ENCODE measurements around the gene SIAH3. TPM values are rescaled to one million over a fixed set of nuclear protein-coding genes. Genes with fewer than 3 reads are reported as not detected.

Gene SIAH3
- total RNA-seq, 2 experiments from 2014 or later = 1.3 to 1.6 TPM

- H3K4me3 Mint-ChIP-seq = no peak overlapping the region
- H3K9me3 Mint-ChIP-seq = no peaks in the 10 kb centered on the region
- intact Hi-C loops (cut with DNase I, micrococcal nuclease) = no loop called here
- Histone ChIP-seq H3K9me3 (ENCODE audit: control insufficient read depth in 1 of 2, insufficient read depth in 1 of 2, low read length in 2 of 2) (no peaks in the 10 kb centered on the region), H3K27me3 (ENCODE audit: control insufficient read depth in 1 of 2, insufficient read depth in 2 of 2, low read length in 2 of 2) (no peaks in the 10 kb centered on the region), H3K27ac (ENCODE audit: low read depth in 1 of 2, low read length in 2 of 2) (no peak overlapping the region), H3K4me1 (ENCODE audit: insufficient read depth, low read length) (no peaks in the 10 kb centered on the region), H3K36me3 (ENCODE audit: insufficient read depth, low read length) (no peaks in the 10 kb centered on the region), H3K4me3 (ENCODE audit: low read length) (no peak overlapping the region)
- TF ChIP-seq, protein P1, sequence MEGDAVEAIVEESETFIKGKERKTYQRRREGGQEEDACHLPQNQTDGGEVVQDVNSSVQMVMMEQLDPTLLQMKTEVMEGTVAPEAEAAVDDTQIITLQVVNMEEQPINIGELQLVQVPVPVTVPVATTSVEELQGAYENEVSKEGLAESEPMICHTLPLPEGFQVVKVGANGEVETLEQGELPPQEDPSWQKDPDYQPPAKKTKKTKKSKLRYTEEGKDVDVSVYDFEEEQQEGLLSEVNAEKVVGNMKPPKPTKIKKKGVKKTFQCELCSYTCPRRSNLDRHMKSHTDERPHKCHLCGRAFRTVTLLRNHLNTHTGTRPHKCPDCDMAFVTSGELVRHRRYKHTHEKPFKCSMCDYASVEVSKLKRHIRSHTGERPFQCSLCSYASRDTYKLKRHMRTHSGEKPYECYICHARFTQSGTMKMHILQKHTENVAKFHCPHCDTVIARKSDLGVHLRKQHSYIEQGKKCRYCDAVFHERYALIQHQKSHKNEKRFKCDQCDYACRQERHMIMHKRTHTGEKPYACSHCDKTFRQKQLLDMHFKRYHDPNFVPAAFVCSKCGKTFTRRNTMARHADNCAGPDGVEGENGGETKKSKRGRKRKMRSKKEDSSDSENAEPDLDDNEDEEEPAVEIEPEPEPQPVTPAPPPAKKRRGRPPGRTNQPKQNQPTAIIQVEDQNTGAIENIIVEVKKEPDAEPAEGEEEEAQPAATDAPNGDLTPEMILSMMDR (IDR thresholded peaks at IDR 0.05) = no peak
- no peaks in the 10 kb centered on the region for H3K36me3 Mint-ChIP-seq (ENCODE audit: low read depth)
- ATAC-seq (ENCODE audit: poor library complexity) (no peak), DNase-seq (no peak)
- H3K4me1 Mint-ChIP-seq (ENCODE audit: low read depth) = peaks cover 22% of the 10 kb centered on the region
- POLR2A ChIA-PET = interaction anchor here (0.5 kb wide), 1 partner anchor 244 kb away, joined by 3 read pairs; no protein-coding TSS in a partner anchor
- no peaks in the 10 kb centered on the region for H3K27me3 Mint-ChIP-seq
- CTCF ChIA-PET = no interaction called here
- H3K27ac Mint-ChIP-seq = no peak overlapping the region
Measured at GRCh38 chr13:45796426-45797235, 54.9 kb downstream of the SIAH3 start.

DNA sequence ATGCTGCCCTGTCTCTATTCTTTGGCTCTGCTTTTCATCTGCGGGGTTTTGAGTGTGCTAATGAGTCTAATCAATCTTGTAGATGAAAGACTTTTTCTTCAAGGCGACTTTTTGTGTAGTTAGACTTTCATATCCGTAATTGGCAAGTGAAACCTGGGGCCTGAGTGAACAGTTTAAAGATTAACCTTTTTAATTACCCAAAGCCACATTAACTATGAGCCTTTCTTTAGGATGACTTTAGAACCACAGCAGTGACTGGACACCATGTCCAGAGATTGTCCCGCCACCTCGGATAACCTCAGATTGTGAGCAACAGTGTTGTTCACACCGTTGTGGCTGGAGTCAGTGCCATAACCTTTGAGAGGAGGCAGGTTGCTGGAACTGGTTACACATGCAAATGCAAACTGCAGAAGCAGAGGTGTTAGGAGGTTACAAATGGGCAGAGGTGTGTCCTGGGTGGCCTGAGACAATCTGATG is 58.7 kb downstream of the SIAH3 start:
- ChIA-PET POLR2A (no interaction called here), CTCF (no interaction called here)
- Histone ChIP-seq H3K27ac (ENCODE audit: low read depth in 1 of 2, low read length in 2 of 2) (no peak overlapping the region), H3K4me1 (ENCODE audit: insufficient read depth, low read length) (no peaks in the 10 kb centered on the region), H3K27me3 (ENCODE audit: control insufficient read depth in 1 of 2, insufficient read depth in 2 of 2, low read length in 2 of 2) (no peaks in the 10 kb centered on the region), H3K36me3 (ENCODE audit: insufficient read depth, low read length) (no peaks in the 10 kb centered on the region), H3K9me3 (ENCODE audit: control insufficient read depth in 1 of 2, insufficient read depth in 1 of 2, low read length in 2 of 2) (no peaks in the 10 kb centered on the region), H3K4me3 (ENCODE audit: low read length) (no peak overlapping the region)
- TF ChIP-seq, protein P1 (IDR thresholded peaks at IDR 0.05) = no peak
- ATAC-seq (ENCODE audit: poor library complexity) (peak; percentile 37), DNase-seq (no peak)
- no peaks in the 10 kb centered on the region for H3K9me3 Mint-ChIP-seq
- H3K27ac Mint-ChIP-seq = peak overlapping the region; percentile 77
- intact Hi-C loops (cut with DNase I, micrococcal nuclease) = no loop called here
- H3K4me1 Mint-ChIP-seq (ENCODE audit: low read depth) = peaks cover 27% of the 10 kb centered on the region
- peak overlapping the region; percentile 16 for H3K4me3 Mint-ChIP-seq
- H3K27me3 Mint-ChIP-seq = no peaks in the 10 kb centered on the region
- no peaks in the 10 kb centered on the region for H3K36me3 Mint-ChIP-seq (ENCODE audit: low read depth)

DNA sequence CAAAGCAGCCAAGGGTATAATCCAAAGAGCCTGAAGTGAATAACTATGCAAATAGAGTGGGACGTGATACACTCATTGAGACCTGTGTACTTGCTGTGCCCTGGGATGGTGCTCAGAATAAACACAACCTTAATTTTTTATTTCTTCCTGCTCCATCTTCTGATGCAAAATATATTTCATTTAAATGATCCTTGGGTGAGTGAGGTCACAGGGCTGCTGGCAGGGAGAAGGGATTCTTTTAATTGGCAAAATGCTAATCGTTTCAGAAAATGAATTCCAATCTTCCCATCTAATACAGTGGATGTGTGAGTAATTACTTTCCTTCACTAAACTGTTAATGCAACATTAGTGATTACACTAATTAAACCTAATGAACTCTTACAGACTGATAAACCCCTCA is 63.5 kb downstream of the SIAH3 start:
- Histone ChIP-seq H3K36me3 (ENCODE audit: insufficient read depth, low read length) (no peaks in the 10 kb centered on the region), H3K9me3 (ENCODE audit: control insufficient read depth in 1 of 2, insufficient read depth in 1 of 2, low read length in 2 of 2) (peaks cover 0 to 9% of the 10 kb centered on the region in 2 experiments), H3K27ac (ENCODE audit: low read depth in 1 of 2, low read length in 2 of 2) (no peak overlapping the region), H3K4me1 (ENCODE audit: insufficient read depth, low read length) (no peaks in the 10 kb centered on the region), H3K4me3 (ENCODE audit: low read length) (no peak overlapping the region), H3K27me3 (ENCODE audit: control insufficient read depth in 1 of 2, insufficient read depth in 2 of 2, low read length in 2 of 2) (no peaks in the 10 kb centered on the region)
- H3K4me1 Mint-ChIP-seq (ENCODE audit: low read depth) = peaks cover 43% of the 10 kb centered on the region
- no peak overlapping the region for H3K27ac Mint-ChIP-seq
- no peak overlapping the region for H3K4me3 Mint-ChIP-seq
- no peaks in the 10 kb centered on the region for H3K36me3 Mint-ChIP-seq (ENCODE audit: low read depth)
- DNase-seq (no peak), ATAC-seq (ENCODE audit: poor library complexity) (no peak)
- intact Hi-C loops (cut with DNase I, micrococcal nuclease) = loop anchor here in 1 of 2 experiments (5.0 kb wide), 1 partner anchor 59 kb away; no protein-coding TSS in a partner anchor
- ChIA-PET CTCF (no interaction called here), POLR2A (no interaction called here)
- TF ChIP-seq, protein P1 (IDR thresholded peaks at IDR 0.05) = no peak
- no peaks in the 10 kb centered on the region for H3K27me3 Mint-ChIP-seq
- no peaks in the 10 kb centered on the region for H3K9me3 Mint-ChIP-seq

Measured in CD4-positive, alpha-beta T cell (primary cell).